PC-3 (cell line): ENCODE data around the gene DLGAP1.

ENCODE experiments used
- EZH2 ChIP-seq: fragments of 300-600 bp; sonication (generic); IDR thresholded peaks from one replicate; pipeline ENCODE4 v1.6.1; 2017; ENCODE audit warnings: antibody characterized with exemption, mild to moderate bottlenecking, low read length; ENCODE audit not compliant: unreplicated experiment
- TF ChIP-seq, protein P1 (sequence below): fragments of 300-600 bp; sonication (generic); conservative IDR thresholded peaks from 2 replicates; pipeline ENCODE4 v1.5.1; 2017; ENCODE audit warnings: antibody characterized with exemption, low read depth, mild to moderate bottlenecking, low read length

DNA sequence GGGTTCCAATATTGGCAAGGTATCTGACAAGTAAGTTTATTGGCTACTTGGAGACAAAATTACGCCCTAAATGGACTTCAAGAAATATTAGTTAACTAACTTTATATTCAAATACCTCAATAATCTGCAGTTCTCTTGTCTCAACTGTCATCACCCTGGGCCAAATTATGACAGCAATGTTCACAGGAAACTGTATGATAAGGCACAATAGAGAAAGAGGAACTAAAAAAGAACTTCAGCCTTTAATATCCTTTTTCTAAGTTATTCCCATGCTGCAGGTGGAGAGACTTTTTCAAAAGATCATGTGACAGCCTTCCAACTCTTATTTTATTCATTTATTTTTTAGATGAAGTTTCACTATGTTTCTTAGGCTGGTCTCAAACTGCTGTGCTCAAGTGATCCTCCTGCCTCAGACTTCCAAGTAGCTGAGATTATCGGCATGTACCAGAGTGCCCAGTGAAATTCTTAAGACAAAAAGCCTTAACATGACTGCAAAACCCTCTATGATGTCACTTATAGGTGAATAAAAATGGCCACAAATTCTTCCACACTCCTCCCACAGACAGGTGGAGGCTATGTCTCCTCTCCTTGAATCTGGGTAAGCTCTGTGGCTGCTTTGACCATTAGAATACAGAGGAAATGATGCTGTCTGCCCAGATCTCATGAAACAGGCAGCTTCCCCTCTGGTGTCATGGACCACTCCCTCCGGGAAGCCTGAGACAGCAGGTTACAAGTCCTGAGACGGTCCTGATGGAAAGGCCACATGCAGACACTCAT is 794.2 kb downstream of the DLGAP1 start:
- TF ChIP-seq, protein P1, sequence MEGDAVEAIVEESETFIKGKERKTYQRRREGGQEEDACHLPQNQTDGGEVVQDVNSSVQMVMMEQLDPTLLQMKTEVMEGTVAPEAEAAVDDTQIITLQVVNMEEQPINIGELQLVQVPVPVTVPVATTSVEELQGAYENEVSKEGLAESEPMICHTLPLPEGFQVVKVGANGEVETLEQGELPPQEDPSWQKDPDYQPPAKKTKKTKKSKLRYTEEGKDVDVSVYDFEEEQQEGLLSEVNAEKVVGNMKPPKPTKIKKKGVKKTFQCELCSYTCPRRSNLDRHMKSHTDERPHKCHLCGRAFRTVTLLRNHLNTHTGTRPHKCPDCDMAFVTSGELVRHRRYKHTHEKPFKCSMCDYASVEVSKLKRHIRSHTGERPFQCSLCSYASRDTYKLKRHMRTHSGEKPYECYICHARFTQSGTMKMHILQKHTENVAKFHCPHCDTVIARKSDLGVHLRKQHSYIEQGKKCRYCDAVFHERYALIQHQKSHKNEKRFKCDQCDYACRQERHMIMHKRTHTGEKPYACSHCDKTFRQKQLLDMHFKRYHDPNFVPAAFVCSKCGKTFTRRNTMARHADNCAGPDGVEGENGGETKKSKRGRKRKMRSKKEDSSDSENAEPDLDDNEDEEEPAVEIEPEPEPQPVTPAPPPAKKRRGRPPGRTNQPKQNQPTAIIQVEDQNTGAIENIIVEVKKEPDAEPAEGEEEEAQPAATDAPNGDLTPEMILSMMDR = no peak
- TF ChIP-seq EZH2 = no peak
